Activated CD8-positive, alpha-beta memory T cell treated with anti-CD3 and anti-CD28 coated beads, Interleukin-2, amount 50 U/mL, for 48 hours (primary cell): ENCODE results near the gene ZNF519.

ENCODE experiments used
- DNase-seq: peaks from one replicate; pipeline ENCODE4 v3.0.0-alpha.2; 2020

The ZNF519 gene

DNA sequence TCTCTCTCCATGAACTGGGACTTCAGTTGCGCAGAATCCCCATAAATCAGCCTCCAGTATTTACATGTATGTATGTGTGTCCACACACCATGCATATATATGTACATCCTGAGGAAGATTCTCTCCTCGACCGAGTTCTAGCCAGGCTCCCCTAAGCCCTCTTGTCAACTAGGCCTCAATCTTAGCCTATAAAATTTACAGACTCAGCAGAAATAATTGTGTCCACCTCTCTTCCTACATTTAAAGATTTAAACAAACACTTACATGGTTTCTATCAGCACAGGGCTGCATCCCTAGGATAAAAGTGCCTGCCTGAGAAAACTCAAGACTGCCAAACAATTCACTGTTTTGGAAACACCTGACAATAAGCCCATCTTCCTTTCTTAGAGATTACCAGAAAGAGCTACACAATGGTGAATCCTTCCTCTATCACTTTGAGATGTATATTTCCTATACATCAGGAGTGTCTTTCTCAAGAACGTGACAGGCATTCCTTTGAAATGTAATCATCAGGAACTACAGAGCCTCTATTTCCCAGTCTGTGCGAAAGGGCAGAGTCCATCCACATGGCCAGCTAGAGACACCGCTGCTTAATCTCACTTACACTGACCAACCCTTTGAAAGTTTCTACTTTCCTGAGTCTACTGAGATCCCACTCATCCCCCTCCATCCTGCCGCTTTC lies 39.5 kb downstream of the ZNF519 start:
- DNase-seq = no peak

DNA sequence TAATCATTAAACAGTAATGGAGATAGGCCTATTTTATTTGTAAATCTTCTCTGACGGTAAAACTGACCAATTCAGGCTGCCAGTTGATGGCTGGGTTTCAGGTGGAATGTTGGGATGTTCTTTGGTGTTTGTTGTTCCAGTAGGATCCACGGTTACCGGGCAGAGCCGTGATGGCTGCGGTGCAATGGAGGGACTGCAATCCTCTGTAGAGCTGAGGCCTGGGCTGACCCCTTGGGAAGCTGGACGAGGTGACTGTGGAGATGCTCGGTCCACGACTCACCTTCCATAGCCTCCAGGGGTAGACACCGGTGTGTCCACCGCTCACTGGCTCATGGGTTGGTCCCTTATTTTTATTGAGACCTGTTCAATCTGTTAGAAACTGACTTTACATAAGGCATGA lies 42.5 kb downstream of the ZNF519 start:
- no peak for DNase-seq

DNA sequence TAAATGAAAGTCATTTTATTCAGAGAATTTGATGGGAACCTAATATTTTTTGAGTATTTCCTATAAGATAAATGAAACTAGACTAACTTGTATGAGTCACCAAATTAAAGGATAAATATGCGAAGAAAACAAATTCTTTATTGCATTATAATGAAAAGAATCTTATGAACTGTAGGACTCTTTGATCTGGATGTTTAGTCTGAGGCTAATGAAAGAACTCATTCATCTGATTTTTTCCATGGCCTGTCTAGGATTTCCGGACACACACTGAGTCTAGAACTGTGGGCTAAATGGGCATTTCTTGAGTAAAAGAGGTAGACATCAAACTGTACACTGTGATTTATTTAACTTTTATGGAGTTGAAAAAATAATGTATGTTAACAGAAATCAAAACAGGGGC lies 43.0 kb downstream of the ZNF519 start:
- no peak for DNase-seq

DNA sequence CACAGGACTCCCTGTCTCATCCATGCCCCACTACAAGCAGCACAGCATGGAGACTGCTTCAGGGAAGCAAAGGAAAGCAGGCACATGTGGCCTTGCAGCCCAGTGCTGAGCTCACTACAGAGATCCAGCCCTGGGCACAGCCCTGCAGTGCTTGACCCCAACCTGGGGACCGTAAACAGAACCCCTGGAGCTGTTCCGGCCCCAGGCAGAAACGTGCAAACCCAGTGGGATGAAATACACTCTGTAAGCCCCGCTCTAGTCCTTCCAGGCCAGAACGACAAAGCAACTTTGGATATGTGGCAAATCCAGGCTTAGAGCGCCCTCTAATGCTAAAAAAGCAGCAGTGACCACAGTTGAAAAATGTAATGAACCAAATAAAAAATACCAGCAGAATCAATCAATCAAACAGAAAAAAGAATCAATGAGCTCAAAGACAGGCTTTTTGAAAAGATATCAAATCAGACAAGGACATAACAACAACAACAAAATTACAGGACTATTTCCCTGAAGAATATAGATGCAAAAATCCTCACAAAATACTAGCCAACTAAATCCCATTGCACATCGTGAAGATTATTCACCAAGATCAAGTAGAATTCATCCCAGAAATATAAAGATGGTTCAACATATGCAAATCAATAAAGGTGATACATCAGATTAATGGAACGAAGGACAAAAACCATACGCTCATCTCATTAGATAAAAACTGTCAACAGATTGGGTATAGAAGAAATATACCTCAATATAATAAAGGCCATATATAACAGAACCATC lies 45.6 kb downstream of the ZNF519 start:
- DNase-seq = no peak

DNA sequence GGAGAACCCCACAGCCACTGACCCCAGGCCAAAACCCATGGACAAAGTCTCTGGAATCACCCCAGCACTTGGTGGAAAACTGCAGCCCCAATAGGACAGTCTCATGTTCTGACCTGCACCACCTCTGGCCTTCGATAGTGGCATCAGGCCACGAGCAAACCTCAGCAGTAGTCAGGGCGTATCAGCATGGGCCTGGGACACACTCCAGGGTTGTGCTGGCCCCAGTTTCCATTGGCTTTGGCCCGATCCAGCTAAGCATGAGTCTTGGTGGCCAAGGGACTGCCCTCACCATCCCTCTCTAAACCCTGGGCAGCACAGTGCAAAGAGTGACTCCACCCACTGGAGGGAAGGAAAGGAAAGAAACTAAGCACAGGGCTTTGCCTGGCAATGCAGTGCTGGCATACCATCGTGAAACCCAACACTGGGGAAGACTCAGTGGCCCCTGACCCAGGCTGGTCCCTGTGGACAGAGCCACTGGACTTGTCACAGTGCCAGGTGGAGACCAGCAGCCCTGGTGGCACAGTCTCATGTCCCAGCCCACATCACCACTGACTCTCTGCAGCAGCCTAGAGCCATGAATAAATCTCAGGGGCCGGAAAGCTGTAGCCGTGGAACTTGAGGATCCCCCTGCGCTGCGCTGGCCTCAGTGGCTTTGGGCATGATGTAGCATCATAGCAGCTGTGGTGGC lies 46.3 kb downstream of the ZNF519 start:
- DNase-seq = no peak

DNA sequence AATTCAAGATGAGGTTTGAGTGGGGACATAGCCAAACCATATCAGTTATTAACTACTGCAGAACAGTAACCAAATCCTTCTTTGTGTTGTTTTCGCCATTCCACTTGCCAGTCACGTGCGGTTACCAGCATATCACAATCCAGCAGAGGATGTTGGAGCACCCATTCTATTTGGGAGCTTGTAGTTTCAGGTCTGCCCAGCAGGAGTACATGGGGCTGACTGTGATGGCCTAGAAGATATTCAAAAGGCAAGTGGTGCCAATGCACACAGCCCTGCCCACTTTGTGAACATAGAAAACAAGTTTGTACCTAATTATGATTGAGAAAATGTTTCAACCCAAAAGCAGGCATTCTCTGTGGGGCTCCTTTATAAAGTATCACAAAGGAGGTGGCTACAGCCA lies 57.0 kb downstream of the ZNF519 start:
- DNase-seq = no peak

DNA sequence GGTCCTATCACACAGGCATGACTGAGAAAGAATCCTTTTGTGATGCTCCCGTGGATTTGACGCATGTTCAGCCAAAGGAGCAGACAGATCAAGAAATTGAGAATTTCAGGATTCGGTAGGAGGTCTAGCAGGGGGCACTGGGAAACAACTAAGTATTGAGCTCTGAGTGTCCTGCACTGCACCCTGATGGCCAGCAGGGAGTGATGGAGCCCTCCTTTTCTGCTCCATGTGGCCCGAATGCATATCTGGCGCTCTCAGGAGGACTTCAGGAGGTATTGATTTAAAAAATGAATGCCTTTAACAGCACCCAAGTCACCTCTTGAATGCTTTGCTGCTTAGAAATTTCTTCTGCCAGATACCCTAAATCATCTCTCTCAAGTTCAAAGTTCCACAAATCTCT lies 58.0 kb downstream of the ZNF519 start:
- DNase-seq = no peak

DNA sequence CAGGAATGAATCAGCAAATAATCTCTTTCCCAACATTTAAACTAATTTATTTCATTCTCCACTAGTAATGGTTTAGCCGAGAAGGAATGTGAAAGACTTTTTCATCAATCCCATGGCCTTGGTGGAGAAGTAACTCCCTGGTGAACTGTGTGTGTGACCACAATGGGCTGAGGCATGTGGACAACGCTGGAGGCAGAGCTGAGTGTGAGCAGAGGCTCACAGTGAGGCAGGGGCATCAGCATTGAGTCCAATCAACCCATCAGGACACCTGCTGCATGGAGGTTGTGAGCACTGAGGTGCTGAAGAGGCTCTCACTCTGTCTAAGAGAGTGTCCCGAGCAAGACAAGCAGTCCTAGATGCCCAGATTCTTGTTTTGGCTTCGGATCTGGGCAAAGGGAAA lies 78.6 kb downstream of the ZNF519 start:
- DNase-seq = no peak
